Prostate gland (tissue), 2 donors: ENCODE data around the gene CEP85. TPM values are rescaled to one million over a fixed set of nuclear protein-coding genes. Genes with fewer than 3 reads are reported as not detected.

ENCODE experiments used
- DNase-seq: peaks from one replicate; pipeline ENCODE4 v3.0.0-alpha.2; 2019; ENCODE audit warnings: low spot score
- H3K27ac ChIP-seq, 2 donors: fragments of 200-600 bp; sonication (generic); 2 replicates each; pipeline ENCODE4 v1.5.1; 2017 to 2019
- H3K27me3 ChIP-seq: fragments of 200-600 bp; sonication (generic); replicated peaks from 2 replicates; pipeline ENCODE4 v1.5.1; 2019; ENCODE audit not compliant: insufficient read depth
- H3K36me3 ChIP-seq, 2 donors: fragments of 200-600 bp; sonication (generic); 1 replicate in 1 of 2; 2 replicates in 1 of 2; pipeline versions ENCODE4 v1.5.1 to v1.8.1; 2017 to 2019
- H3K4me1 ChIP-seq: fragments of 200-600 bp; sonication (generic); replicated peaks from 2 replicates; pipeline ENCODE4 v1.5.1; 2019
- H3K4me3 ChIP-seq, 2 donors: fragments of 200-600 bp; sonication (generic); 2 replicates each; pipeline ENCODE4 v1.5.1; 2017 to 2019
- H3K9me3 ChIP-seq: fragments of 200-600 bp; sonication (generic); 2 replicates; pipeline ENCODE4 v1.5.1; 2017
- CTCF ChIP-seq, 4 experiments: fragments of 200-600 bp in 2 of 4; fragments of 450-650 bp in 2 of 4; sonication (generic) in 2 of 4; IDR thresholded peaks; 1 replicate in 3 of 4; 2 replicates in 1 of 4; pipeline ENCODE4 v1.5.1; 2016 to 2019; ENCODE audit warnings: antibody characterized with exemption in 4 of 4, mild to moderate bottlenecking in 2 of 4, moderate library complexity in 2 of 4
- POLR2A ChIP-seq: fragments of 450-650 bp; IDR thresholded peaks from one replicate; pipeline ENCODE4 v1.6.1; 2016; ENCODE audit warnings: antibody characterized with exemption, mild to moderate bottlenecking
- POLR2AphosphoS5 ChIP-seq: sonication (generic); formaldehyde crosslinking; IDR thresholded peaks from one replicate; pipeline ENCODE4 v1.6.1; 2017; ENCODE audit warnings: antibody characterized with exemption
- WGBS: methylation state at CpG from one replicate; pipeline ENCODE4 v1.1.5; 2018; 5-methylcytosine and 5-hydroxymethylcytosine counted together
- intact Hi-C: fragments of 100-400 bp; cut with DNase I; formaldehyde crosslinking; loops from one replicate; pipeline ENCODE4 v1.14.2; 2022
- total RNA-seq, 2 donors: library from RNA; depleted of rRNA; stranded (reverse); fragments of >200 nt; gene quantifications; one replicate each; pipeline ENCODE4 v1.1.0, GENCODE V29; 2016

CEP85 gene
- total RNA-seq: 10 to 100 TPM in 1 of 2 donors, 1 to 10 TPM in 1; 3.4 to 21.0 TPM

- Histone ChIP-seq H3K36me3 (no peaks in the 10 kb centered on the region), H3K9me3 (no peaks in the 10 kb centered on the region), H3K4me1 (no peaks in the 10 kb centered on the region), H3K27ac (peak within 1 kb of the TSS; percentile 84 to 88), H3K4me3 (peak within 1 kb of the TSS; percentile 57 to 70), H3K27me3 (no peaks in the 10 kb centered on the region)
- DNase-seq: peak; percentile 98
- TF ChIP-seq CTCF (IDR thresholded peaks at IDR 0.05) (peak; percentile 63 to 96 (median 88)), POLR2A (peak; percentile 84), POLR2AphosphoS5 (peak; percentile 94)
- intact Hi-C loops: loop anchor here (2.0 to 5.0 kb wide), 2 partner anchors 43 to 65 kb away; partner anchors contain the start of genes C1orf232 and ZNF593
- WGBS: under 1% methylated on average over 65 of the region's 73 CpGs
These were observed at the start of gene CEP85 for GRCh38 chr1:26233903-26234643. Gene CEP85, plus strand, starts transcription at chr1:26234200. Its CDS starts 5,584 bp downstream, at chr1:26239784.

DNA sequence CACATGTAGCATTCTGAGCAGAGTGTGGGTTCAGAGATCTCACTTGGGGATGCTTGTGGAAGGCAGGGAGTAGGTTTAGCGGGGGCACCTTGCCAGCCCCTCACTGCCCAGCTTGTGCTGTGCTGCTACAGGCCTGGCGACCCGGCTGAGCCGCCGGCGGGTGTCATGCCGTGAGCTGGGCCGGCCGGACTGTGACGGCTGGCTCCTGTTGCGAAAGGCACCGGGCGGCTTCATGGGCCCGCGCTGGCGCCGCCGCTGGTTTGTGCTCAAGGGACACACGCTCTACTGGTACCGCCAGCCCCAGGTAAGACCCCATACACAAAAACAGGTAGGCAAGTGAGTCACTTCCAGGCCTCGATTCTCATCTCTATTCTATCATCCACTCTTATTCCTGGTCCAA is 49.1 kb upstream of the CEP85 start:
- Histone ChIP-seq H3K4me3 (no peak overlapping the region), H3K27ac (no peak overlapping the region), H3K4me1 (no peaks in the 10 kb centered on the region), H3K36me3 (no peaks in the 10 kb centered on the region), H3K9me3 (no peaks in the 10 kb centered on the region), H3K27me3 (no peaks in the 10 kb centered on the region)
- DNase-seq: no peak
- WGBS: 95% methylated on average over 21 of the region's 21 CpGs
- intact Hi-C loops: no loop called here
- no peak for TF ChIP-seq POLR2AphosphoS5
- no peak for TF ChIP-seq POLR2A
- no peak for TF ChIP-seq CTCF (IDR thresholded peaks at IDR 0.05)

GRCh38 chr1:26187882-26188281 is 46.1 kb upstream of the CEP85 start:
- DNase-seq: no peak
- H3K4me1 ChIP-seq: no peaks in the 10 kb centered on the region
- no peaks in the 10 kb centered on the region for H3K27me3 ChIP-seq
- 95% methylated on average over 6 of the region's 6 CpGs for WGBS
- no peaks in the 10 kb centered on the region for H3K36me3 ChIP-seq
- no peak overlapping the region for H3K27ac ChIP-seq
- no peaks in the 10 kb centered on the region for H3K9me3 ChIP-seq
- TF ChIP-seq POLR2A: no peak
- TF ChIP-seq POLR2AphosphoS5: no peak
- no peak for TF ChIP-seq CTCF (IDR thresholded peaks at IDR 0.05)
- intact Hi-C loops: no loop called here
- H3K4me3 ChIP-seq: no peak overlapping the region

DNA sequence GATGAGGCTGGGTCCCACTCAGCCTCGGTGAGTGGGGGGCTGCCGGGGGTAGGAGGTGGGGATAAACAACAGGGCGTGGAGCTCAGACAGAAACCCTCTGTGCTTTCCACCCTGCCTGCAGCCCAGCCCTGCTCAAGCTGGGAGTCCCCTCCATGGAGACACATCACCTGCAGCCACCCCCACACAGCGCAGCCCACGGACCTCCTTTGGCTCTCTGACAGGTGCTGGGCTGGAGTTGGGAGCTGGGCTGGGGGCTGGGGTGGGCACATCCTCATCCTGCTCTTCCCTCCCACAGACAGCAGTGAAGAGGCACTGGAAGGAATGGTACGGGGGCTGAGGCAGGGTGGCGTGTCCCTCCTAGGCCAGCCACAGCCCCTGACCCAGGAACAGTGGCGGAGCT is 45.5 kb upstream of the CEP85 start:
- WGBS: 97% methylated on average over 8 of the region's 8 CpGs
- no peaks in the 10 kb centered on the region for H3K36me3 ChIP-seq
- H3K4me3 ChIP-seq: no peak overlapping the region
- no peak overlapping the region for H3K27ac ChIP-seq
- no peaks in the 10 kb centered on the region for H3K4me1 ChIP-seq
- intact Hi-C loops: no loop called here
- no peaks in the 10 kb centered on the region for H3K9me3 ChIP-seq
- DNase-seq: no peak
- no peak for TF ChIP-seq CTCF (IDR thresholded peaks at IDR 0.05)
- no peak for TF ChIP-seq POLR2AphosphoS5
- no peak for TF ChIP-seq POLR2A
- H3K27me3 ChIP-seq: no peaks in the 10 kb centered on the region

DNA sequence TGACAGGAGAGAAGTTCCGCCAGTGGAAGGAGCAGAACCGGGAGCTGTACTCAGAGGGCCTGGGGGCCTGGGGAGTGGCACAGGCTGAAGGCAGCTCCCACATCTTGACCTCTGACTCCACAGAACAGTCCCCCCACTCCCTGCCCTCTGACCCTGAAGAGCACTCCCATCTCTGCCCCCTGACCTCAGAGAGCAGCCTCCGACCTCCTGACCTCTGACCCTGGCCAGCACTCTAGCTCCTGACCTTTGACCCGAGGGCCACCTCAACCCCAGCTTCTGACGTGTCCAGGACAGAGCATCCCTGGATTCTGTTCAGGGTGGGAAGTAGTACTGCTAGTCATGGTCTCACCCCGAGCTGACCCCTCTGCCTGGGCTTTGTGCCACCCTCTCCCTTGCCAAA is 44.7 kb upstream of the CEP85 start:
- no peak overlapping the region for H3K4me3 ChIP-seq

More for the DNA sequence above, 44.7 kb upstream of the CEP85 start:
- Histone ChIP-seq H3K36me3 (no peaks in the 10 kb centered on the region), H3K9me3 (no peaks in the 10 kb centered on the region), H3K27ac (no peak overlapping the region), H3K4me1 (no peaks in the 10 kb centered on the region), H3K27me3 (no peaks in the 10 kb centered on the region)
- intact Hi-C loops: no loop called here
- TF ChIP-seq POLR2A (no peak), POLR2AphosphoS5 (no peak), CTCF (IDR thresholded peaks at IDR 0.05) (no peak)
- DNase-seq: no peak
- WGBS: 58% methylated on average over 6 of the region's 6 CpGs
